HEK293T (cell line): Measurements from ENCODE around the gene TRABD2A.

Experiments
- BHLHE40 ChIP-seq: fragments of 450-650 bp; IDR thresholded peaks from 2 replicates; pipeline ENCODE4 v1.6.1; 2016; ENCODE audit warnings: mild to moderate bottlenecking, moderate library complexity, borderline replicate concordance
- FOXA1 ChIP-seq: fragments of 450-650 bp; IDR thresholded peaks from 2 replicates; pipeline ENCODE4 v1.6.1; 2016; ENCODE audit warnings: mild to moderate bottlenecking
- FOXM1 ChIP-seq: fragments of 450-650 bp; IDR thresholded peaks from 2 replicates; pipeline ENCODE4 v1.6.1; 2017; ENCODE audit warnings: mild to moderate bottlenecking, borderline replicate concordance
- HDGF ChIP-seq: fragments of 450-650 bp; IDR thresholded peaks from 2 replicates; pipeline ENCODE4 v1.6.1; 2017; ENCODE audit warnings: antibody characterized with exemption, borderline replicate concordance
- SP1 ChIP-seq: fragments of 450-650 bp; IDR thresholded peaks from 2 replicates; pipeline ENCODE4 v1.6.1; 2017
- SUZ12 ChIP-seq: fragments of 450-650 bp; IDR thresholded peaks from 2 replicates; pipeline ENCODE4 v1.6.1; 2016; ENCODE audit warnings: mild to moderate bottlenecking
- TF ChIP-seq, protein P1 (sequence below): fragments of 450-650 bp; IDR thresholded peaks from 2 replicates; pipeline ENCODE4 v1.6.1; 2016

DNA sequence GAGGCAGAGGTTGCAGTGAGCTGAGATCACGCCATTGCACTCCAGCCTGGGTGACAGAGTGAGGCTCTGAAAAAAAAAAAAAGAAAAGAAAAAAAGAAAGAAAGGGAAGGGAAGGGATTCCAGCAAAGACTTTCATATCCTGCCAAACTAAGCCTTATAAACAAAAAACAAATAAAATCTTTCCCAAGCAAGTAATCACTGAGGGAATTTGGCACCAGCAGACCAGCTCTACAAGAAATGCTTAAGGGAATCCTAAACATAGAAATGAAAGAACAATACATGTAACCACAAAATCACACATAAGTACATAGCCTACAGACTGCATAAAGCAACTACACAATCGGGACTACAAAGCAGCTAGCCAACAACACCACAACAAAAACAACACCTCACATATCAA is 79.1 kb downstream of the TRABD2A start:
- TF ChIP-seq SP1: no peak
- TF ChIP-seq FOXM1: no peak
- TF ChIP-seq, protein P1, sequence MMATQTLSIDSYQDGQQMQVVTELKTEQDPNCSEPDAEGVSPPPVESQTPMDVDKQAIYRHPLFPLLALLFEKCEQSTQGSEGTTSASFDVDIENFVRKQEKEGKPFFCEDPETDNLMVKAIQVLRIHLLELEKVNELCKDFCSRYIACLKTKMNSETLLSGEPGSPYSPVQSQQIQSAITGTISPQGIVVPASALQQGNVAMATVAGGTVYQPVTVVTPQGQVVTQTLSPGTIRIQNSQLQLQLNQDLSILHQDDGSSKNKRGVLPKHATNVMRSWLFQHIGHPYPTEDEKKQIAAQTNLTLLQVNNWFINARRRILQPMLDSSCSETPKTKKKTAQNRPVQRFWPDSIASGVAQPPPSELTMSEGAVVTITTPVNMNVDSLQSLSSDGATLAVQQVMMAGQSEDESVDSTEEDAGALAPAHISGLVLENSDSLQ: no peak
- no peak for TF ChIP-seq FOXA1
- no peak for TF ChIP-seq BHLHE40
- TF ChIP-seq HDGF: no peak
- no peak for TF ChIP-seq SUZ12
